ENCODE data around the gene IL6. TPM values are rescaled to one million over a fixed set of nuclear protein-coding genes. Genes with fewer than 3 reads are reported as not detected.

The IL6 gene
- polyA plus RNA-seq, 1 of the 3 experiments (the other 2 are of a cell fraction), result 20.5 TPM

- WGBS (ENCODE audit: low lambda C conversion rate), result 4% methylated on average over 2 of the region's 2 CpGs
- no peak for TF ChIP-seq YY1 (IDR thresholded peaks at IDR 0.05; ENCODE audit: low read depth)
- no peak for TF ChIP-seq MEF2A (IDR thresholded peaks at IDR 0.05; ENCODE audit: borderline replicate concordance, low read depth)
- no peak for TF ChIP-seq POLR2AphosphoS5 (IDR thresholded peaks at IDR 0.05; ENCODE audit: low read depth, low read length)
- TF ChIP-seq TAF1 (IDR thresholded peaks at IDR 0.05; ENCODE audit: borderline replicate concordance, low read depth, low read length), result no peak
- TF ChIP-seq TEAD4 (IDR thresholded peaks at IDR 0.05; ENCODE audit: borderline replicate concordance, insufficient read depth), result no peak
- no peak for TF ChIP-seq FOXM1 (IDR thresholded peaks at IDR 0.05; ENCODE audit: low read depth)
- no peak for TF ChIP-seq SMC3 (IDR thresholded peaks at IDR 0.05; ENCODE audit: low read depth, low read length)
These were observed 29.6 kb upstream of the IL6 start for GRCh38 chr7:22697322-22697859.

DNA sequence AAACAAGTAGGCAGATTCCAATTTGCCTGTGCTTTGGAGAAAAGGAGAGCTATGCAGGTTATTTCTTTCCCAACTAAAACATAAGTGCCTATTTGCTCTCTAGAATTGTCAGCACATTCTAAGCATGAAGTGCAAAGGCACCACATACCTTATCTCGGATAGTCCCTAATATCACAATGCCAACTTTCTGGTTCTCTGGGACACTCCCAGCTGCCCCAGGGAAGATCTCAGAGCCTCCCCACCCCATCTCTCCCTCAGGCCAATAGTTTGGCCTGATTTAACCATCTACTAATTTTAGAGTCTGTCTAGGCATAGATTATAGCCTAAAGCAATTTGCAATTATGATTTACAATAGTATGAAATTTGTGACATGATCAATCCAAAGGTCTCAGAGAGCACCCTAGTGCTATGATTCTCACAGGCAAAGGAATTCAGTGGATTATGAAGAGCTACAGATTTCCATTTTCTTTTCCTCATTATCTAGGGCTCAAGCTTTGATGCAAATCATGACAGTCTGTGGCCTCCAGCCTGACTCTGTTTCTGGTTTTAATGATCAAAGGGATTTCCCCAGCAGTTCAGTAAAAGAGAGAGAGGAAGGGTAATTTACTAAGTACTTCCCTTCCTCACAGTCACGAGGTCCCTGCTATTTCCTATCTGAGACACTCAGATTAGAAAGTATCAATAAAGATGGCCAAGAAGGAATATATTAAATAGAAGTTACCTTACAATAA is 29.0 kb upstream of the IL6 start:
- TF ChIP-seq SIN3A (IDR thresholded peaks at IDR 0.05; ENCODE audit: borderline replicate concordance, low read depth, low read length) (no peak), ELF1 (IDR thresholded peaks at IDR 0.05) (no peak), POLR2AphosphoS5 (IDR thresholded peaks at IDR 0.05; ENCODE audit: low read depth, low read length) (no peak), FOXJ3 (CRISPR knock-in tag; IDR thresholded peaks at IDR 0.05) (no peak), SMC3 (IDR thresholded peaks at IDR 0.05; ENCODE audit: low read depth, low read length) (no peak), EZH2phosphoT487 (IDR thresholded peaks at IDR 0.05; ENCODE audit: borderline replicate concordance, low read depth) (no peak)
- TF ChIP-seq, protein P1, sequence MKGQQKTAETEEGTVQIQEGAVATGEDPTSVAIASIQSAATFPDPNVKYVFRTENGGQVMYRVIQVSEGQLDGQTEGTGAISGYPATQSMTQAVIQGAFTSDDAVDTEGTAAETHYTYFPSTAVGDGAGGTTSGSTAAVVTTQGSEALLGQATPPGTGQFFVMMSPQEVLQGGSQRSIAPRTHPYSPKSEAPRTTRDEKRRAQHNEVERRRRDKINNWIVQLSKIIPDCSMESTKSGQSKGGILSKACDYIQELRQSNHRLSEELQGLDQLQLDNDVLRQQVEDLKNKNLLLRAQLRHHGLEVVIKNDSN (IDR thresholded peaks at IDR 0.05; ENCODE audit: borderline replicate concordance, low read depth), result no peak
- TF ChIP-seq, protein P2, sequence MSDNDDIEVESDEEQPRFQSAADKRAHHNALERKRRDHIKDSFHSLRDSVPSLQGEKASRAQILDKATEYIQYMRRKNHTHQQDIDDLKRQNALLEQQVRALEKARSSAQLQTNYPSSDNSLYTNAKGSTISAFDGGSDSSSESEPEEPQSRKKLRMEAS (IDR thresholded peaks at IDR 0.05; ENCODE audit: low read depth), result no peak
- Histone ChIP-seq H4K20me1 (ENCODE audit: insufficient read depth) (no peaks in the 10 kb centered on the region), H2AFZ (ENCODE audit: low read depth) (no peak overlapping the region), H3K4me3 (ENCODE audit: low read depth in 2 of 2, low read length in 1 of 2) (no peak overlapping the region), H3K9me3 (no peaks in the 10 kb centered on the region), H3K9me2 (no peaks in the 10 kb centered on the region), H3K27me3 (ENCODE audit: insufficient read depth) (peaks cover 15% of the 10 kb centered on the region; the same call in 1 of the 2 replicates), H3K9ac (no peak overlapping the region), H3K79me2 (ENCODE audit: insufficient read depth) (no peaks in the 10 kb centered on the region), H3K36me3 (replicated peaks in 1 of 2; ENCODE audit: control insufficient read depth in 1 of 2, insufficient read depth in 2 of 2, low read length in 1 of 2) (no peaks in the 10 kb centered on the region), H3K4me2 (no peak overlapping the region), H3K4me1 (ENCODE audit: control insufficient read depth in 1 of 2, insufficient read depth in 2 of 2, low read depth in 1 of 2, low read length in 1 of 2) (no peaks in the 10 kb centered on the region), H3F3A (replicated peaks; ENCODE audit: insufficient read depth) (peaks cover 3% of the 10 kb centered on the region), H3K27ac (ENCODE audit: low read depth in 2 of 2, low read length in 1 of 2) (no peak overlapping the region)
- WGBS (ENCODE audit: low lambda C conversion rate), result 3% methylated on average over 2 of the region's 2 CpGs
- CTCF ChIA-PET, result no interaction called here
- no peak for DNase-seq
- POLR2A ChIA-PET, result no interaction called here

More at GRCh38 chr7:22697322-22697859, 29.6 kb upstream of the IL6 start:
- H3F3A ChIP-seq (replicated peaks; ENCODE audit: insufficient read depth), result peaks cover 3% of the 10 kb centered on the region
- H3K9me2 ChIP-seq, result no peaks in the 10 kb centered on the region
- no peaks in the 10 kb centered on the region for H3K36me3 ChIP-seq (replicated peaks in 1 of 2; ENCODE audit: control insufficient read depth in 1 of 2, insufficient read depth in 2 of 2, low read length in 1 of 2)
- H3K79me2 ChIP-seq (ENCODE audit: insufficient read depth), result no peaks in the 10 kb centered on the region
- H2AFZ ChIP-seq (ENCODE audit: low read depth), result no peak overlapping the region
- no peak overlapping the region for H3K4me2 ChIP-seq
- H4K20me1 ChIP-seq (ENCODE audit: insufficient read depth), result no peaks in the 10 kb centered on the region
- peaks cover 8% of the 10 kb centered on the region; the same call in 1 of the 2 replicates for H3K27me3 ChIP-seq (ENCODE audit: insufficient read depth)
- no peak overlapping the region for H3K9ac ChIP-seq
- no peak overlapping the region for H3K4me3 ChIP-seq (ENCODE audit: low read depth in 2 of 2, low read length in 1 of 2)
- no peaks in the 10 kb centered on the region for H3K9me3 ChIP-seq
- H3K4me1 ChIP-seq (ENCODE audit: control insufficient read depth in 1 of 2, insufficient read depth in 2 of 2, low read depth in 1 of 2, low read length in 1 of 2), result no peaks in the 10 kb centered on the region
- DNase-seq, result no peak
- ChIA-PET POLR2A (no interaction called here), CTCF (interaction anchor here (1.2 kb wide), 1 partner anchor 12 kb away, joined by 3 read pairs; no protein-coding TSS in a partner anchor)
- H3K27ac ChIP-seq (ENCODE audit: low read depth in 2 of 2, low read length in 1 of 2), result no peak overlapping the region

All from SK-N-SH (cell line).